ENCODE results near the gene PEF1.

Gene PEF1

GRCh38 chr1:31653717-31654473 is 9.2 kb upstream of the PEF1 start:
- no peak for DNase-seq

DNA sequence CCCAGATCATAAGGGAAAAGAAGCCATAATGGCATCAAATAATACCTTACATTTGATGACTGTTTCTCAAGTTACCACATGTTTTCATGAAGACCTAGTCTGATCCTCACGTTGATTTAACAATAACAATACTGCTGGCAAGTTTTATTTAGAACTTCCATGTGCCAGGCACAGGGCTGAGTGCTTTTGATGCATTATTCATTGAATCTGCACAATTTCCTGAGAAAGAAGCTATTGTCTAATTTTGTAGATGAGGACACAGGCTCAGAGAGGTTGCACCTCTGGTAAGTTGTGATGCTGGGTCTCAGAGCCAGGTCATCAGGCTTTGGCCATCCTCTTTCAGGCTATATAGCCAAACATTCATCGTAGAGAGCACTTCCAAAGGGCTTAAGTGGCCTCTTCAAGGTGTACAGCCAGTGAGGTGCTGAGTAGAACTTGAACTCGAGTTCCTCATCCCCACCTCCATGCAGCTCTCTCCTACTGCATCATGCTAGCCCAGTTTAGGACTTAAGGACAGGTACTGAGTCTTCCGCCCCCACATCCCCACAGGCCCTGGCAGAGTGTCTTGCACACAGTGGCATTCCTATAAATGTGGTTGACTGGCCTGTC is 8.3 kb upstream of the PEF1 start:
- no peak for DNase-seq

DNA sequence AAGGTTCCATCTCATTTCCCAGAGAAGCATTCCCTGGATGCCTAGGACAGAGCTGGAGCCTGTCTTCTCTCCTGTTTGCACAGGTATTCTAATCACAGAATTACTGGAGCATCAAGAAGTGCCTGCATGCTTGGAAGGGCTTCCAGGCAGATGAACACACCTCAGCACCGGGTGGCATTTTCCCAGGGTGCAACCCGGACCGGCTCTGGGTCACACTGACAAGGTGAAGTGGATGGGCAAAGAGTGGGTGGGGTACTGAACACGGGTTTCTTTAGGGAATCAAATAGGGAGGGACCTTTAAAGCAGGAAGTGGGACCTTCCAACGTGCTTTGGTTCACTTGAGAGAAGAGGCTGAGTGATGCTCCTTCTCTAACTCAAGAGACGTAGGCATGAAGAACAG is 7.1 kb upstream of the PEF1 start:
- no peak for DNase-seq

DNA sequence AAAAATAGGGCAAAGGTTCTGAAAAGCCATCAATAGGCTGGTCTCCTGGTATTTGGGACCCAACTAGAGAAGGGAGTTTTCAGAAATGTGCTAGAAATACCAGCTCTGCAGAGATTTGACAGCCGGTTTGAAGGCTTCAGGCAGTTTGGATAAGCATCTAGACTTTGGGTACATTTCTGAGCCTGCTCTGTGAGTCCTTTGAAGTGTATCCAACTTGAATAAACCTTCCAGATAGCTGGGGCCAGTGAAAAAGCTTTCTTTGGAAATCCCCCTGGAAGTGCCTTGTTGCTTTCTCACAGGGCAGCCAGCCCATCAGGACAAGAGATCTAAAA is 6.4 kb upstream of the PEF1 start:
- no peak for DNase-seq

DNA sequence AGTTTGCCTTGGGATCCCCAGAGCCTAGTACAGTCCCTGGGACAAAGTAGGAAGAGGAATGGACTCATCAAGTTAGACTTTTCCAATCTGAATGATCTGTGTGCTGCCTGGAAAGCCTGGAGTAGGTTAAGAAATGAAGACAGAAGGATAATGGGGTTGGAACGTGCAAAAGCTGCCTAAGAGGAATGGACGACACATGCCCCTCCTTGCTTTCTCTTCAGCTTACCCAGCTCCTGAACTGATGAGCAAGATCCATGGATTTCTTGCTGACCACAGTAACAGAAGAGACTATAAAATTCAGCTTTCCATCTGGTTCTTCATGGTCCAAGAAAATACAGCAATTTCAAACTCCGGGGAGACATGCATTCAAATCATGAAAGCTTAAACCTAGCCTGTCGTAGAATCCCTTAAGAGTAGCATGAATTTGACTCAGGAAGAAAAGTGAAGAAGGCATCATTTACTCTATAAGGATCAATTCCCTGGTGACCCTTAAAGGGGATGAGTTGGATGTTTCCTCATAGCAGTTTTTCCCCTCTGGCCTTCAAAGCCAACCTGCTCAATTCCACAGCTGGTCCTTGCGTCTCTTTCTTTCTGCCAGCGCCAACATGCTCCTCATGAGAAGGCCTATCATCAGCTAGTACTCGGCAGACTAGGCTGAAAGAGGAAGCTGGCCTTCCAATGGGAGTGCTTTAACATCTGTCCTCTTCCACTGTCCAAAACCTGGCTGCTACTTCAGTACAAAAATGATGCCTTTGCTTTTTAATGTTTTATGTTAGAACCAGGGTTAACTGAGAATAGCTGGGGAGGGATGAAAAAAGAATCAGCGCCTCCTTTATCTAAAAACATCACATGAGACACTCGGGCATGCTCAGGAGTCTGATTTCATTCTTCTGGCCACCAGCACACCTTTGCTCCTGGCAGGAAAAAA is 5.7 kb upstream of the PEF1 start:
- DNase-seq = no peak

- DNase-seq = no peak
Observed at GRCh38 chr1:31648641-31649357, 4.1 kb upstream of the PEF1 start.

- no peak for DNase-seq
Observed at GRCh38 chr1:31648190-31648589, 3.5 kb upstream of the PEF1 start.

- no peak for DNase-seq
Observed at GRCh38 chr1:31647106-31647505, 2.4 kb upstream of the PEF1 start.

DNA sequence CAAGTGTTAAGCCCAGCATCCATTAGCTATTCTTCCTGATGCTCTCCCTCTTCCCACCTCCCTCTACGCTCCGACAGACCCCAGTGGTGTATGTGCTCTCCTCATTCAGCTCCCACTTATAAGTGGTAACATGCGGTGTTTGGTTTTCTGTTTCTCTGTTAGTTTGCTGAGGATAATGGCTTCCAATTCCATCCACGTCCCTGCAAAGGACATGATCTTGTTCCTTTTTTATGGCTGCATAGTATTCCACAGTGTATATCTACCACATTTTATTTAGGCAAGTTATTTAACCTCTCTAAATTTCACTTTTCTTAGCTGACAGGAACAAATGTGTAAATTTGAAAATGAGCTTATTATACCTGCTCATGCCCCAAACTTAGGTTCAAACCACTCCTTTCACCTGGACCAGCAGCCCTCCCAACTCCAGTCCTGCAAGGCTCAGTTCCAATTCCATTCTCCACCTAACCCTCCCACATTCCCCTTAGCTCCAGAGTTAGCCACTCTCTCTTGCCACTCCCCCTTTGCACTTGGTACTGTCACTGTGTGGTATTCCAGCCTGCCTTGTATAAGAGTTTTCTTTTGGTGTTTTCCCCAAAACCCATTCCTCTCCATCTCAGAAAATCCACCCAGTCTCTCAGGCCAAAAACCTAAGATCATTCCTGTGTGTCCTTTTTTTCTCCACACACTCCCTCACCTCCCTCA is 1.7 kb upstream of the PEF1 start:
- no peak for DNase-seq

DNA sequence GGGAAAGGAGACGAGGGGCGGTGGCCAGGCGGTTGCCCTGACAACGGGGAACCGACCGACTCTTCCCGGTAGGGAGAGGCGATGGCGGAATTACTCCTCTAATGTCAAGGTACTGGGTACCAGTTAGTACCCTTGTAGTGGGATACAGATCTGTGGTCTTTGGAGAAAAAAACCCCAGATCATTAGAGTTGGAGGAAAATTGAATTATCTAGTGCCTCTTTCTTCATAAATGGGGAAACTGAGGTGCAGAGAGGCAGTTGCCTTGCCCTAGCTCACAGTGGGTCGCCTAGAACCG is 545 bp upstream of the PEF1 start:
- no peak for DNase-seq

GRCh38 chr1:31643976-31644559 is 608 bp downstream of the PEF1 start:
- DNase-seq = no peak

- DNase-seq = no peak
Observed at GRCh38 chr1:31642897-31643296, 1.8 kb downstream of the PEF1 start.

- DNase-seq = no peak
Observed at GRCh38 chr1:31642366-31642765, 2.3 kb downstream of the PEF1 start.

DNA sequence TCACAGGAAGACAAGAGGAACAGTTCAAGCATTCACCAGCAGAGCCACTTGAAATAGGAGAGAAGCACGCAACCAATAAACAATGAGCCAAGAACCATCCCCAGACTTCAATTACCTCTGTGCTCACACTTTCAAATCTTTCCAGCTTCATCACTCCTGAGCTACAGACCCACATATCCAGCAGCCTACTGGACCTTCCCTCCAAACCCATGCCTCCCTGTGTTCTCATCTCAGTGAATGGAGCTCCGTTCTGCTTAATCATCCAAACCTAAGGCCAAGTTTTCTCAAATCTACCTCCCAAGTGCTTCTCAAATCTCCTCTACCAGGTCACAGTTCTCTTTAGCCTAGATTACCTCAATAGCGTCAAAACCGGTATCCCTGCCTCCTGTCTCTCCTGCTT is 3.7 kb downstream of the PEF1 start:
- no peak for DNase-seq

DNA sequence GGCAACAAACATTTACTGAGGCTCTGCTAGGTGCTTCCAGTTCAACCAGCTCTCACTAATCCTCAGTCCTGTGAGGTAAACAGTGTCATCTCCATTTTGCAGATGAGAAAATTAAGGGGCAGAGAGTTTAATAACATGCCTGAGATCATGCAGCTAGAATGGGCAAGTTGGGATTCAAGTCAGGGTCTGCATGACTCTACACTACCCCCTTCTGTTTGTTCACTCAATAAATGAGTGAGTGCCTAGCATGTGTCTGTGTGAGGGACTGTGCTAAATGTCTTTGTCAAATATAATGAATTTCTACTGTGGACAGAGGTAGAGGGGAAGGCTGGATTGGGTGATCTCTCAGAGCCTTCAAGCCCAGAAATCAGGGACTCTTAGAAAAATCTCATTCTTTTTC is 4.5 kb downstream of the PEF1 start:
- no peak for DNase-seq

- DNase-seq = no peak
Observed at GRCh38 chr1:31639543-31639942, 5.1 kb downstream of the PEF1 start.

DNA sequence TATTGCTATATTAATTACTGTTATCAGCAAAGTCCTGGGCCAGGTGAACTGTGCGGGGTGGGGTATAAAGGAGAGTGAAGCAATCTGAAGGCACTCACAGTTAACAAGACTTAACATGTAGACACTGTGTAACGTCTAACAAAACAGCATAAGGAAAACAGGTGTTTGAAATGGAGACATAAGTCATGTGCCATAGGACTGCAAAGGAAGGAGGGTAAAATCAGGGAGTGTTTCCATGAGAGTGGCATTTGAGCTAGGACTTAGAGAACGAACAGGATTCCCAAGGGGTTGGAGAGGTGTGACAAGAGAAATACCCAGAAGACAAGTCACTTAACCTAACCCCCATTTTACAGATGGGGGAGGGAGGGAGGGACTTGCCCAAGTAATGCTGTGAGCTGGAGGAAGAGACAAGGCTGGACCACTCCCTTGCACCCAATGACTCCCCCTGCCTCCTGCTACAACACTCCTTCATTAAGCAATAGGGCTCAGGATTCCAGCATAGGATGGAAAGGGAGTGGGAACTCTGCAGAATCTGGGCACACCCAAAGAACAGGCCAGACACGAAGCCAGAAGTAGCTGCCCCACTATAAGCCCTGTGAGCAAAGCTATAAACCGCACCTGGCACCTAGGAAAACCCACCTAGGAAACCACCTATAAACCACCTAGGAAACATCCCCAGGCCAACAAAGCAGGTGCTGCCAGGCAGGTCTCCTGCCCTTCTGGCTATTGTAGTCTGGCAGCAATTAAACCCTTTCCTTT is 6.6 kb downstream of the PEF1 start:
- no peak for DNase-seq

DNA sequence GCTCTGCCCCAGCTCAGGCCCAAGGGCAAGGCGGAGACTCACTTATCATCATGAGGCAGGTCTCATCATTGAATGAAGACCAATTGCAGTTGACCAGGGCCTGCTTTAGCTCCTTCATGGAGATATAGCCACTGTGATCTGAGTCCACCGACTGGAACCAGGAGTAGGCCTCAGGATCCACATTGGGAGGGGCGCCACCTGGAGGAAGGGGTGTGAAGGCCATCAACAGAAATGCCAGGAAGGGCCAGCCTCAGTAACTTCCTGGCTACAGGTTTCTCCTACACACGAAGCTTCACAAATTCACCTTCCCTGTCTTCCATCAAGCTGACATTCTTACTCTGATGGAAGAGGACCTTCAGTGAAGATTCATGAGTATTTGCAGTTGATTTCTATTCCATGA is 11.6 kb downstream of the PEF1 start:
- DNase-seq = no peak

- DNase-seq = no peak
Observed at GRCh38 chr1:31632649-31633048, 12.0 kb downstream of the PEF1 start.

GRCh38 chr1:31628931-31629556 is 15.6 kb downstream of the PEF1 start:
- DNase-seq = no peak

DNA sequence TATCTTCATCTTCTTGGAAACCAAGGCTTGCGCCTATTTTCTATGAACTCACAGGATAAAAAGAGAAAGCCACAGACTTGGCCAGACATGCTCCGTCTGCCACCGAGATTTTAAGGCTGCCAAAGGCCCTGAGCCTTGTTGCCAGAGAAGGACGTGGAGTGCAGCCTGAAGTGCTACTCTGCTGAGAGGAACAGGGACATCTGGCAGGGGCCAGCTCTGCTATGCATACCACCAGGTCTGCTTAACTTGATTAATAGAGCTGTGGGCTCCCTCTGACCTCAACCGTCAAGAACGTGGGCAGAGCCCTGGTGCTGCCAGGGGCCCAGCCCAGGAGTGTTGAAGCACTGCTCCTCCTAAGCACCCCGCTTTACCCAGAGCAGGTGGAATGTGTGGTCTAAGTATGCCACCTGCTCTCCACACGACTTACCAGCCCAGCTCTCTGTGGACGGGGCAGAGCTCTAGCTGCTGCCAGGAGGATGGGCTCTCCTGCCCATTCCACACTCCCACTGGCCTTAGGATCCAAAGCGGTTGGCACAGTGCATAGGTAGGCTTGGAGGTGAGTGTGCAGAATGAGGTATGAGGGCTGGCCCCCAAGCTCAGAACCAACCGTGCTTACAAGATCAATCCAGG is 16.6 kb downstream of the PEF1 start:
- DNase-seq = no peak
